Fibroblast of lung (primary cell): ENCODE results near the gene CAPN13. TPM values are rescaled to one million over a fixed set of nuclear protein-coding genes. Genes with fewer than 3 reads are reported as not detected.

Experiments used
- DNase-seq, 2 donors: peaks; one replicate each; pipeline versions ENCODE4 v3.0.0 to v3.0.0-alpha.2; 2010; ENCODE audit warnings: low read depth in 2 of 2
- H2AFZ ChIP-seq: 2 replicates; pipeline ENCODE4 v1.5.1; 2012; ENCODE audit warnings: low read length, control low read depth, inconsistent platforms
- H3K27ac ChIP-seq: 2 replicates; pipeline ENCODE4 v1.5.1; 2011; ENCODE audit warnings: low read length, control low read depth; ENCODE audit not compliant: insufficient read depth
- H3K27me3 ChIP-seq: 2 replicates; pipeline ENCODE4 v1.5.1; 2011; ENCODE audit warnings: mild to moderate bottlenecking, low read length; ENCODE audit not compliant: control insufficient read depth, insufficient read depth
- H3K36me3 ChIP-seq: 2 replicates; pipeline ENCODE4 v1.5.1; 2011; ENCODE audit warnings: low read length; ENCODE audit not compliant: control insufficient read depth, insufficient read depth
- H3K4me1 ChIP-seq: 2 replicates; pipeline ENCODE4 v1.5.1; 2011; ENCODE audit warnings: low read length; ENCODE audit not compliant: control insufficient read depth, insufficient read depth; ENCODE audit errors: extremely low read depth
- H3K4me2 ChIP-seq: 2 replicates; pipeline ENCODE4 v1.5.1; 2011; ENCODE audit warnings: low read length, control low read depth; ENCODE audit not compliant: insufficient read depth; ENCODE audit errors: extremely low read depth
- H3K4me3 ChIP-seq, 4 experiments: fragments of 200-600 bp in 1 of 4; sonication (generic) in 1 of 4; replicated peaks in 1 of 4; 2 replicates each; pipeline ENCODE4 v1.5.1; 2011 to 2016; ENCODE audit warnings: low read length in 4 of 4, low read depth in 3 of 4, mild to moderate bottlenecking in 3 of 4, control low read depth in 2 of 4, inconsistent platforms in 1 of 4, mixed read lengths in 1 of 4; ENCODE audit not compliant: insufficient read depth in 1 of 4; ENCODE audit errors: control extremely low read depth in 1 of 4
- H3K79me2 ChIP-seq: 2 replicates; pipeline ENCODE4 v1.5.1; 2012; ENCODE audit warnings: mild to moderate bottlenecking, low read length, inconsistent platforms; ENCODE audit not compliant: control insufficient read depth, insufficient read depth
- H3K9ac ChIP-seq: 2 replicates; pipeline ENCODE4 v1.5.1; 2011; ENCODE audit warnings: mild to moderate bottlenecking, low read length, control low read depth; ENCODE audit not compliant: insufficient read depth
- H3K9me3 ChIP-seq: 2 replicates; pipeline ENCODE4 v1.5.1; 2012; ENCODE audit warnings: low read depth, low read length; ENCODE audit not compliant: control insufficient read depth, insufficient read depth
- H4K20me1 ChIP-seq: 2 replicates; pipeline ENCODE4 v1.5.1; 2011; ENCODE audit warnings: low read length; ENCODE audit not compliant: control insufficient read depth, insufficient read depth; ENCODE audit errors: extremely low read depth
- CTCF ChIP-seq, 2 donors: IDR thresholded peaks in 1 of 2; conservative IDR thresholded peaks in 1 of 2; 1 replicate in 1 of 2; 2 replicates in 1 of 2; pipeline ENCODE4 v1.5.1; 2011 to 2012; ENCODE audit warnings: low read length in 2 of 2, control low read depth in 1 of 2, inconsistent platforms in 1 of 2, low read depth in 1 of 2, mild to moderate bottlenecking in 1 of 2
- EZH2 ChIP-seq: IDR thresholded peaks from 2 replicates; pipeline ENCODE4 v1.5.1; 2012; ENCODE audit warnings: low read length, control low read depth, mild to moderate bottlenecking; ENCODE audit errors: missing control alignments
- polyA plus RNA-seq, 2 donors: library from polyadenylated mRNA; depleted of rRNA in 1 of 2; stranded (reverse) in 1 of 2; unstranded in 1 of 2; fragments of >200 nt; gene quantifications; 2 replicates each; pipeline ENCODE4 v1.2.1, GENCODE V29; 2011 to 2012; ENCODE audit warnings: missing spikeins in 1 of 2
- total RNA-seq: library from RNA; depleted of rRNA; stranded (reverse); fragments of >200 nt; gene quantifications from 2 replicates; pipeline ENCODE4 v1.2.1, GENCODE V29; 2014

The CAPN13 gene
- total and polyA plus RNA-seq, 2 donors (not counting 1 experiment from before 2014, with no cell fraction given): not detected

GRCh38 chr2:30705056-30705455 lies 102.2 kb downstream of the CAPN13 start:
- Histone ChIP-seq H3K27ac (no peak overlapping the region), H3K27me3 (no peaks in the 10 kb centered on the region)

GRCh38 chr2:30704309-30705020 lies 102.8 kb downstream of the CAPN13 start:
- Histone ChIP-seq H3K9me3 (no peaks in the 10 kb centered on the region), H3K79me2 (no peaks in the 10 kb centered on the region), H3K4me2 (no peak overlapping the region), H3K4me3 (no peak overlapping the region), H4K20me1 (no peaks in the 10 kb centered on the region), H2AFZ (no peak overlapping the region), H3K9ac (no peak overlapping the region), H3K36me3 (no peaks in the 10 kb centered on the region), H3K27ac (no peak overlapping the region), H3K4me1 (peaks cover 2% of the 10 kb centered on the region), H3K27me3 (no peaks in the 10 kb centered on the region)
- TF ChIP-seq EZH2 (no peak), CTCF (conservative IDR thresholded peaks at IDR 0.05 in 1 of 2, IDR thresholded peaks at IDR 0.05 in 1 of 2; ENCODE audit: low read depth in 1 of 2, low read length in 2 of 2) (no peak)
- DNase-seq: no peak

More at GRCh38 chr2:30705056-30705455, 102.2 kb downstream of the CAPN13 start:
- H3K9ac ChIP-seq: no peak overlapping the region
- peak overlapping the region; percentile 14 for H2AFZ ChIP-seq
- H4K20me1 ChIP-seq: no peaks in the 10 kb centered on the region
- no peak for TF ChIP-seq CTCF (conservative IDR thresholded peaks at IDR 0.05 in 1 of 2, IDR thresholded peaks at IDR 0.05 in 1 of 2; ENCODE audit: low read depth in 1 of 2, low read length in 2 of 2)
- no peak for TF ChIP-seq EZH2
- H3K36me3 ChIP-seq: no peaks in the 10 kb centered on the region
- no peaks in the 10 kb centered on the region for H3K9me3 ChIP-seq
- peaks cover 2% of the 10 kb centered on the region for H3K4me1 ChIP-seq
- no peak overlapping the region for H3K4me3 ChIP-seq
- no peak for DNase-seq
- no peak overlapping the region for H3K4me2 ChIP-seq
- no peaks in the 10 kb centered on the region for H3K79me2 ChIP-seq

DNA sequence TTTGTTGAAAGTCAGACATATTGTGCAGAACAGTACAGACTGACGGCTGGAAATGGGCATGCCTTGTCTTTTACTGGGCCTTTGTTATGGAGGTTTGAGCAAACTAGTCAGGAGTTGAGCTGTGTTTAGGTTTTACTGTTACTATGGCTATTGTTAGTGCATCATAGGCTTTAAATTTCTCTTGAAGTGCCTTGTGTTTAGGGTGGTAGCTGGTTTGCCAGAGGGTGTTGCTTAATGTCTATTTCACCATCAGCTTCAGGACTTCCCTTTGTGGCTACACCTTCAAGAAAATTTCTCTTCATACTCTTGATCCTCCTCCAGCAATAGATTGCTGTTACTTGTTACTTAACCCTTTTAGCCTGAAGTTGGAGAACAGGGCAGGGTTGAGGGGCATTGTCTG lies 104.6 kb downstream of the CAPN13 start:
- no peaks in the 10 kb centered on the region for H3K36me3 ChIP-seq

More for the DNA sequence above, 104.6 kb downstream of the CAPN13 start:
- Histone ChIP-seq H3K79me2 (no peaks in the 10 kb centered on the region), H3K27ac (no peak overlapping the region), H3K4me3 (no peak overlapping the region), H3K4me2 (no peak overlapping the region), H3K9me3 (no peaks in the 10 kb centered on the region), H2AFZ (no peak overlapping the region), H3K27me3 (no peaks in the 10 kb centered on the region), H3K9ac (no peak overlapping the region), H4K20me1 (no peaks in the 10 kb centered on the region), H3K4me1 (no peaks in the 10 kb centered on the region)
- no peak for DNase-seq
- TF ChIP-seq EZH2 (no peak), CTCF (conservative IDR thresholded peaks at IDR 0.05 in 1 of 2, IDR thresholded peaks at IDR 0.05 in 1 of 2; ENCODE audit: low read depth in 1 of 2, low read length in 2 of 2) (no peak)
